ENCODE measurements around the gene KIF19. TPM values are rescaled to one million over a fixed set of nuclear protein-coding genes. Genes with fewer than 3 reads are reported as not detected.
"Not testable (repeated sequence)": the region's sequence is repeated elsewhere in the genome, so short reads cannot be mapped to it uniquely, and the experiment has no call there.

The KIF19 gene, protein sequence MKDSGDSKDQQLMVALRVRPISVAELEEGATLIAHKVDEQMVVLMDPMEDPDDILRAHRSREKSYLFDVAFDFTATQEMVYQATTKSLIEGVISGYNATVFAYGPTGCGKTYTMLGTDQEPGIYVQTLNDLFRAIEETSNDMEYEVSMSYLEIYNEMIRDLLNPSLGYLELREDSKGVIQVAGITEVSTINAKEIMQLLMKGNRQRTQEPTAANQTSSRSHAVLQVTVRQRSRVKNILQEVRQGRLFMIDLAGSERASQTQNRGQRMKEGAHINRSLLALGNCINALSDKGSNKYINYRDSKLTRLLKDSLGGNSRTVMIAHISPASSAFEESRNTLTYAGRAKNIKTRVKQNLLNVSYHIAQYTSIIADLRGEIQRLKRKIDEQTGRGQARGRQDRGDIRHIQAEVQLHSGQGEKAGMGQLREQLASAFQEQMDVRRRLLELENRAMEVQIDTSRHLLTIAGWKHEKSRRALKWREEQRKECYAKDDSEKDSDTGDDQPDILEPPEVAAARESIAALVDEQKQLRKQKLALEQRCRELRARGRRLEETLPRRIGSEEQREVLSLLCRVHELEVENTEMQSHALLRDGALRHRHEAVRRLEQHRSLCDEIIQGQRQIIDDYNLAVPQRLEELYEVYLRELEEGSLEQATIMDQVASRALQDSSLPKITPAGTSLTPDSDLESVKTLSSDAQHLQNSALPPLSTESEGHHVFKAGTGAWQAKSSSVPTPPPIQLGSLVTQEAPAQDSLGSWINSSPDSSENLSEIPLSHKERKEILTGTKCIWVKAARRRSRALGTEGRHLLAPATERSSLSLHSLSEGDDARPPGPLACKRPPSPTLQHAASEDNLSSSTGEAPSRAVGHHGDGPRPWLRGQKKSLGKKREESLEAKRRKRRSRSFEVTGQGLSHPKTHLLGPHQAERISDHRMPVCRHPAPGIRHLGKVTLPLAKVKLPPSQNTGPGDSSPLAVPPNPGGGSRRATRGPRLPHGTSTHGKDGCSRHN
- not detected in 2 replicates for polyA plus RNA-seq (2011; rRNA removed)
- not detected in 2 replicates for polyA minus RNA-seq (2011; rRNA and poly(A)+ RNA removed)

DNA sequence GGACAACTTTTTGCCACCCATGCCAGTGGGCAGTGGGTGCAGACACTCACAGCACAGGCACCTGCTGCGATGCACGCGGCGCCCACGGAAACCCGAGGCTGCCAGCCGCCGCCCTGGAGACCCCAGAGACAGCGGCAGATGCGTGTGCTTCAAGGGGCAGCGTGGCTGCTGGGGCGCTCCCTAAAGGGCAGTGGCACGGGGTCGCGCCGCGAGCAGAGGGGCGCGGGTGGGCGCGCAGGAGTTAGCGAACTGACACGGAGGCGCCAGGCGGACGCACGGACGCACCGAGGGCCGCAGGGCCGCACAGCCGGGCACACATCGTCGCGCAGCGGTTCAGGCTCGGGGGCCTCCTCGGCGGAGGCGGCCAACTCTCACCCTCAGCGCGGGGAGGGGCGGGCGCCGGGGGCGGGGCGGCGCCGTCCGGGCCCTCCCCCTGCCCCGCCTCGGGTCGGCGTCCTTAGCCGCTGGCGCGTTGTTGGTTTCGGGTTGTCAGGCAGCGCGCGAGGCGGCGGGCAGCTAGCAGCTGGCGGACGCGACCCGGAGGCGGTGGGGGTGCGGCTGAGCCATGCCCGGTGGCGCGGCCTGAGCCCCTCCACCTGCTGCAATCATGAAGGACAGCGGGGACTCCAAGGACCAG lies at the start of gene KIF19:
KIF19 (plus strand) TSS at position 484 of the 637 bp plus-strand sequence; CDS start at position 608, 124 bp downstream.
- Histone ChIP-seq H3K9me3 (ENCODE audit: control insufficient read depth, insufficient read depth, low read length) (no peaks in the 10 kb centered on the region; the same call in none of the 2 replicates), H3K27ac (ENCODE audit: low read depth, low read length) (no peak within 1 kb of the TSS), H3K4me3 (ENCODE audit: low read depth, low read length) (no peak within 1 kb of the TSS), H3K27me3 (ENCODE audit: control insufficient read depth, insufficient read depth, low read length) (peaks cover 15% of the 10 kb centered on the region)
- DNase-seq (ENCODE audit: low read depth, low spot score) = no peak
- ChIA-PET POLR2A (no interaction called here), CTCF (no interaction called here)
- TF ChIP-seq CTCF (IDR thresholded peaks at IDR 0.05; ENCODE audit: low read depth, low read length) = no peak

DNA sequence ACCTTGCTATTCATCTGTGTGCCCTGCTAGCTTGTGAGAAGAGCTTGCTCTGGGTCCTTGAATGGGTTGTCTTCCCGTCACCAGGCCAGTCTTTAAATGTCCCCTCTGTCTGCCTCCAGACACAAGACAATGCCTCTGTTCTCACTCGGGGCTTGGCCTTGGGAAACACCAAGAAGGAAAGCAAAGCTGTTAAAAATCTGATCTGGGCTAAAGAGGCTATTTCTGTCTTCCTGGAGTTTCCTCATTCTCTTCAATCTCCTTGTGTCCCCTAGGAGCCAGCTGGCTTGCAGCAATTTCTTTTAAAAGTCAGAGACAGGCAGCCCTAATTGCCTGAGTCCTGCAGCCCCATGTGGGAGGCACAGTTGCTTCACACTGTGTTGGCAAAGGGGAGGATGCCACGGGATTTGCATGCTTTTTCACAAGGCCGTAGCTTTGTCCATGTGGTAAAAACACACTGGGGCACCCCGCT lies 49.5 kb upstream of the KIF19 start:
- H3K9me3 ChIP-seq (ENCODE audit: control insufficient read depth, insufficient read depth, low read length) = peaks cover 1% of the 10 kb centered on the region; the same call in 1 of the 2 replicates
- DNase-seq (ENCODE audit: low read depth, low spot score) = no peak
- H3K4me3 ChIP-seq (ENCODE audit: low read depth, low read length) = no peak overlapping the region
- peaks cover 15% of the 10 kb centered on the region for H3K27me3 ChIP-seq (ENCODE audit: control insufficient read depth, insufficient read depth, low read length)
- no peak for TF ChIP-seq CTCF (IDR thresholded peaks at IDR 0.05; ENCODE audit: low read depth, low read length)
- ChIA-PET POLR2A (no interaction called here), CTCF (no interaction called here)
- H3K27ac ChIP-seq (ENCODE audit: low read depth, low read length) = no peak overlapping the region

DNA sequence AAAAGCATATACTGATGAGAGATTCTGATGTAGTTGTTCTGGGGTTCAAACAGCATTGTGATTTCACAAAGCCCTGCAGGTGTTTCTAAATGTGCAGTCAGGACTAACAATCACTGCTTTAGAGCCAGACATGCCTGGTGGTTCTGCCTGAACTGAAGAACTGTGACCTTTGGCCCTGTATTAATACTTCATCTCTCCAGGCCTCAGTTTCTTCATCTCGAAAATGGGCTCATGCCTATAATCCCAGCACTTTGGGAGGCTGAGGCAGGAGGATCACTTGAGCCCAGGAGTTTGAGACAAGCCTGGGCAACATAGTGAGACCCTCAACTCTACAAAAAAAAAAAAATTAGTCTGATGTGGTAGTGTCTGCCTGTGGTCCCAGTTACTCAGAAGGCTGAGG lies 48.1 kb upstream of the KIF19 start:
- H3K27ac ChIP-seq (ENCODE audit: low read depth, low read length) = no peak overlapping the region
- H3K9me3 ChIP-seq (ENCODE audit: control insufficient read depth, insufficient read depth, low read length) = peaks cover 5% of the 10 kb centered on the region; the same call in 1 of the 2 replicates
- ChIA-PET POLR2A (no interaction called here), CTCF (no interaction called here)
- H3K27me3 ChIP-seq (ENCODE audit: control insufficient read depth, insufficient read depth, low read length) = peaks cover 15% of the 10 kb centered on the region
- H3K4me3 ChIP-seq (ENCODE audit: low read depth, low read length) = no peak overlapping the region
- no peak for DNase-seq (ENCODE audit: low read depth, low spot score)
- no peak for TF ChIP-seq CTCF (IDR thresholded peaks at IDR 0.05; ENCODE audit: low read depth, low read length)

DNA sequence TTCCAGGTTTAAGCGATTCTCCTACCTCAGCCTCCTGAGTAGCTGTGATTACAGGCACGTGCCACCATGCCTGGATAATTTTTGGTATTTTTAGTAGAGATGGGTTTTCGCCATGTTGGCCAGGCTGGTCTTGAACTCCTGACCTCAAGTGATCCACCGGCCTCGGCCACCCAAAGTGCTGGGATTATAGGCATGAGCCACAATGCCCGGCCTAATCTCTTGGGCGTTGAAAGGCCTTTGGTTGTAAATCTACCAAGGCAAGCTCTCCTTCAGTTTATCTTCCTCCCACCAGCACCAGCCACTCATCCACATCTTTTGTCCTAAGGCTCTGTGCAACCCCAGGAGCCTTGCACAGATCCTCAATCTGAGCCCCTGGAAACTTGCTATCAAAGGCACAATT lies 46.4 kb upstream of the KIF19 start:
- CTCF ChIA-PET; H3K27ac ChIP-seq (ENCODE audit: low read depth, low read length); POLR2A ChIA-PET; DNase-seq (ENCODE audit: low read depth, low spot score); H3K4me3 ChIP-seq (ENCODE audit: low read depth, low read length); H3K9me3 ChIP-seq (ENCODE audit: control insufficient read depth, insufficient read depth, low read length): not testable (repeated sequence)
- H3K27me3 ChIP-seq (ENCODE audit: control insufficient read depth, insufficient read depth, low read length) = peaks cover 14% of the 10 kb centered on the region

- TF ChIP-seq CTCF (IDR thresholded peaks at IDR 0.05; ENCODE audit: low read depth, low read length) = no peak
- Histone ChIP-seq H3K4me3 (ENCODE audit: low read depth, low read length) (no peak overlapping the region), H3K27me3 (ENCODE audit: control insufficient read depth, insufficient read depth, low read length) (peaks cover 11% of the 10 kb centered on the region), H3K27ac (ENCODE audit: low read depth, low read length) (no peak overlapping the region), H3K9me3 (ENCODE audit: control insufficient read depth, insufficient read depth, low read length) (peaks cover 5% of the 10 kb centered on the region; the same call in 1 of the 2 replicates)
- no peak for DNase-seq (ENCODE audit: low read depth, low spot score)
- ChIA-PET CTCF (no interaction called here), POLR2A (no interaction called here)
These were observed 45.9 kb upstream of the KIF19 start for GRCh38 chr17:74280093-74280513.

Measured in AG04450 (cell line).